Measurements from ENCODE around the gene ARHGEF10L. TPM values are rescaled to one million over a fixed set of nuclear protein-coding genes. Genes with fewer than 3 reads are reported as not detected.

ARHGEF10L gene
- total RNA-seq, 2 donors from 2014 or later, result 226 to 301 TPM

DNA sequence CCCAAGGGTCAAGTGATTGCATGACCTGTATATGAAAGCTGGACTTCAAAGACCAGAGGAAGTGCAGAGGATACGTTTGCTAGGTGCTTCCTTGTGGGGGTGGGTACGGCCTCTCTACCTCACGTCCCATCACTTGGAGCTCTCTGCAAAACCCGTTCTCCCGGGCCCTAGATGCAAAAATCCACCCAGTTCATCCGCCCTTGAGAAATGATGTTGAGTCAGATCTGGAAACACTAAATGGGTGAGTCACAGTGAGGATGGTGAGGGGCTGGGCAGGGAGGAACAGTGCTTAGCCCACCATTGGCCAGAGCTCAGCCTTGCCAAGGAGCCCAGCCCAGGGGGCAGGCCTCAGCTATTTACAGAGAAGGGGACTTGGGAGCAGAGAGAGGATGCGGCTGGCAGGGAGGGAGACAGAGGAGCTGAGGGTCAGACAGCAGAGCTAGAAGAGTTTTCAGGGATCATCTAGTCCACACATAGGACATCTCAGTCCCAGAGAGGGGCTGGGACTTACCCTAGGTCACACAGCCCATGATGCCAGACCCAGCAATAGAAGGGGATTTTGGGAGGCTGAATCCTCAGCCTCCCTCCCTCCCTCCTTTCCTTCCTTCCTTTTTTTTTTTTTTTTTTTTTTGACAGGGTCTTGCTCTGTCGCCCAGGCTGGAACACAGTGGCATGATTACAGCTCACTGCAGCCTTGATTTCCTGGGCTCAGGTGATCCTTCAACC is 14.6 kb downstream of the ARHGEF10L start:
- H3K4me3 ChIP-seq, result peak overlapping the region; percentile 5
- peaks cover 60 to 97% of the 10 kb centered on the region in 2 donors for H3K4me1 ChIP-seq (ENCODE audit: control insufficient read depth in 1 of 2, low read depth in 2 of 2)
- no peaks in the 10 kb centered on the region for H3K27me3 ChIP-seq (replicated peaks; ENCODE audit: insufficient read depth)
- no peaks in the 10 kb centered on the region for H3K9me3 ChIP-seq
- DNase-seq (ENCODE audit: low spot score) (no peak), ATAC-seq (ENCODE audit: insufficient number of reproducible peaks, low FRiP score, low read depth) (peak; percentile 66)
- no peaks in the 10 kb centered on the region for H3K36me3 ChIP-seq
- H3K27ac ChIP-seq, result peak overlapping the region; percentile 82 to 99
- TF ChIP-seq, protein P1, sequence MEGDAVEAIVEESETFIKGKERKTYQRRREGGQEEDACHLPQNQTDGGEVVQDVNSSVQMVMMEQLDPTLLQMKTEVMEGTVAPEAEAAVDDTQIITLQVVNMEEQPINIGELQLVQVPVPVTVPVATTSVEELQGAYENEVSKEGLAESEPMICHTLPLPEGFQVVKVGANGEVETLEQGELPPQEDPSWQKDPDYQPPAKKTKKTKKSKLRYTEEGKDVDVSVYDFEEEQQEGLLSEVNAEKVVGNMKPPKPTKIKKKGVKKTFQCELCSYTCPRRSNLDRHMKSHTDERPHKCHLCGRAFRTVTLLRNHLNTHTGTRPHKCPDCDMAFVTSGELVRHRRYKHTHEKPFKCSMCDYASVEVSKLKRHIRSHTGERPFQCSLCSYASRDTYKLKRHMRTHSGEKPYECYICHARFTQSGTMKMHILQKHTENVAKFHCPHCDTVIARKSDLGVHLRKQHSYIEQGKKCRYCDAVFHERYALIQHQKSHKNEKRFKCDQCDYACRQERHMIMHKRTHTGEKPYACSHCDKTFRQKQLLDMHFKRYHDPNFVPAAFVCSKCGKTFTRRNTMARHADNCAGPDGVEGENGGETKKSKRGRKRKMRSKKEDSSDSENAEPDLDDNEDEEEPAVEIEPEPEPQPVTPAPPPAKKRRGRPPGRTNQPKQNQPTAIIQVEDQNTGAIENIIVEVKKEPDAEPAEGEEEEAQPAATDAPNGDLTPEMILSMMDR (IDR thresholded peaks at IDR 0.05), result no peak

DNA sequence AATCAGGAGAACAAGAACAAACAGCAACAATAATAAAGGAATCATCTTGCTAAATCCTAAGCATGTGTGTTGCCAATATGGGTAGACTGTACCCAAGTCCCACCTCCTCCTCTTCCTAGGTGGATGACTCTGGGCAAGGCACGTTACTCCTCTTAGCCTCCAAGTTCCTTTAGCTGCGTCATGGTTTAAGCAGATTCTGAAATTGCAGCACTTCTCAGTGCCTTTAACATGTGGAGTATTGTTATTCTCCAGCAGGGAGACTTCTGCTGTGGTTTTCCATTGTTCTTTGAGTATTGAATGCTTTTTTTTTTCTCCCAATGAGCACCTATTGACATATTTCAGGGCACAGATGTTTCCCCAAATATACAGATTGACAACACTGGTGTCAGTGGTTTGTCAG is 15.5 kb downstream of the ARHGEF10L start:
- Histone ChIP-seq H3K9me3 (no peaks in the 10 kb centered on the region), H3K4me1 (ENCODE audit: control insufficient read depth in 1 of 2, low read depth in 2 of 2) (peaks cover 66 to 97% of the 10 kb centered on the region in 2 donors), H3K27ac (peak overlapping the region; percentile 82 to 99), H3K27me3 (replicated peaks; ENCODE audit: insufficient read depth) (no peaks in the 10 kb centered on the region), H3K36me3 (no peaks in the 10 kb centered on the region), H3K4me3 (no peak overlapping the region)
- no peak for DNase-seq (ENCODE audit: low spot score)
- TF ChIP-seq, protein P1 (IDR thresholded peaks at IDR 0.05), result no peak
- ATAC-seq (ENCODE audit: insufficient number of reproducible peaks, low FRiP score, low read depth), result no peak

DNA sequence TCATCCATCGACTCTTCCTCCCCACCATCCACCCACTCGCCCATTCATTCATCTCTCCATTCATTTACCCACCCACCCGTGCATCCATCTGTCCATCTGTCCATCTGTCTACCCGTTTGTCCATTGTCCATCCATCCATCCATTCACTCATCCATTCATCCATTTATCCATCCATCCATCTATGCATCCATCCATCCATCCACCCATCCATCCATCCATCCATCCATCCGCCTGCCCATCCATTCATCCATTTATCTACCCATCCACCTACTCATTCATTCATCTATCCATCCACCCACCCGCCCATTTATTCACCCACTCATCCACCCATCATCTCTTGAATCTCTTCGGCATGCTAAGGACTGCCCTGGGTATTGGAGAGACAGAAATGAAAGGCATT is 18.5 kb downstream of the ARHGEF10L start:
- H3K9me3 ChIP-seq, result no peaks in the 10 kb centered on the region
- no peaks in the 10 kb centered on the region for H3K27me3 ChIP-seq (replicated peaks; ENCODE audit: insufficient read depth)
- peak overlapping the region; percentile 99 for H3K27ac ChIP-seq
- ATAC-seq (ENCODE audit: insufficient number of reproducible peaks, low FRiP score, low read depth) (no peak), DNase-seq (ENCODE audit: low spot score) (no peak)
- H3K4me3 ChIP-seq, result no peak overlapping the region
- H3K36me3 ChIP-seq, result no peaks in the 10 kb centered on the region
- peaks cover 67 to 97% of the 10 kb centered on the region in 2 donors for H3K4me1 ChIP-seq (ENCODE audit: control insufficient read depth in 1 of 2, low read depth in 2 of 2)
- TF ChIP-seq, protein P1 (IDR thresholded peaks at IDR 0.05), result no peak

DNA sequence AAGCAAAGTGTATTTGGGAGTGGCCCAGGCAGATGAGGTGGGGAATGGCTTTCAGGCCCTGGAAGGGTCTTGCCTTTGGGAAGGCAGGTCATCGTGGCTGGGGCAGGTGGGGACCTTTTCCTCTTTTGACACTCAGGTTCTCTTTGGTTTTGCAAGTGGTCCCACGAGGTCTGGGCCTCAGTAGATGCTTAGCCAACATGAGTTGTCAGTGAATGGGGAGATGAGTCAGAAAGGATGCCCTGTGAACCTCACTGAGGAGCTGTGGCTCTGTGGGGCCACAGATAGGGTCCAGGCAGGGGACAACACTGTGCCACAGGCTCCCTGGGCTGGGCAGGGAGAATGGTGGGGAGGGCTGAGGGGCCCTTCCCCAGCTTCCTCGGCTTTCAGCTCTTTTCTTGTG is 19.0 kb downstream of the ARHGEF10L start:
- no peaks in the 10 kb centered on the region for H3K36me3 ChIP-seq
- no peaks in the 10 kb centered on the region for H3K27me3 ChIP-seq (replicated peaks; ENCODE audit: insufficient read depth)
- TF ChIP-seq, protein P1 (IDR thresholded peaks at IDR 0.05), result no peak
- no peaks in the 10 kb centered on the region for H3K9me3 ChIP-seq
- no peak overlapping the region for H3K4me3 ChIP-seq
- ATAC-seq (ENCODE audit: insufficient number of reproducible peaks, low FRiP score, low read depth) (no peak), DNase-seq (ENCODE audit: low spot score) (no peak)
- H3K4me1 ChIP-seq (ENCODE audit: control insufficient read depth in 1 of 2, low read depth in 2 of 2), result peaks cover 67 to 97% of the 10 kb centered on the region in 2 donors
- peak overlapping the region; percentile 99 for H3K27ac ChIP-seq

DNA sequence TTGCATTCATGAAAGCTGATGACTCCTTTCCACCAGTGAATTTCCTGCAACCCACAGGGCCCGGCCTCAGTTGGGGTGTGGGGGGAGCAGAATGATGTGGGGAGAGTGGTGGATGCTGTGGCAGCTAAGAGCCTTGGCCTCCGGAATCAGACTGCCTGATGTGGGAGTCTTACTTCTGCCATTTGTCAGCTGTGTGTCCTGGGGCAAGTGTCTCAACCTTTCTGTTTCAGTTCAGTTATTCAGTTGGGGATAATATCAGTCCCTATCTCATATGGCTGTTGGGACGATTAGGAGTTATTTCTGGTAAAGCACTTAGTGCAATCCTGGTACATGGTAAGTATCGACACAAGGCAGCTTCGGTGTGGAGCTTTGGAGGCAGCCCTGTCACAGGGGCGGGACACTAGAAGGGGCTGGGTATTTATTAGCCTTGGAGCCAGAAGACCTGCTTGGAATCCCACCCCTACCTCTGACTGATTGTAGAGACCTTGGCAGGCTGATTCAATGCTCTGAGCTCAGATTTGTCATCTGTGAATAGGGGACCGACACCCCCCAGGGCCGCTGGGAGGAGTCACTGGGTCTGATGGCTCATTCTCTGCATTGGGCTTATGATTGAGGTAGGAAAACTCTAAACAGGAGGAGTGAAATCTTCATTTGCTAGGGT is 19.6 kb downstream of the ARHGEF10L start:
- no peak overlapping the region for H3K4me3 ChIP-seq
- no peak for DNase-seq (ENCODE audit: low spot score)
- TF ChIP-seq, protein P1 (IDR thresholded peaks at IDR 0.05), result no peak
- no peaks in the 10 kb centered on the region for H3K36me3 ChIP-seq
- no peaks in the 10 kb centered on the region for H3K27me3 ChIP-seq (replicated peaks; ENCODE audit: insufficient read depth)
- no peaks in the 10 kb centered on the region for H3K9me3 ChIP-seq
- peaks cover 64 to 97% of the 10 kb centered on the region in 2 donors for H3K4me1 ChIP-seq (ENCODE audit: control insufficient read depth in 1 of 2, low read depth in 2 of 2)
- ATAC-seq (ENCODE audit: insufficient number of reproducible peaks, low FRiP score, low read depth), result no peak
- H3K27ac ChIP-seq, result peak overlapping the region; percentile 99

Data from thoracic aorta (tissue), 2 donors.